Suprapubic skin (tissue), 3 donors: ENCODE measurements around the gene GRIFIN.

ENCODE experiments used
- CTCF ChIP-seq, 2 donors: fragments of 200-600 bp in 1 of 2; fragments of 450-650 bp in 1 of 2; sonication (generic) in 1 of 2; IDR thresholded peaks; one replicate each; pipeline ENCODE4 v1.5.1; 2016 to 2019; ENCODE audit warnings: antibody characterized with exemption in 2 of 2, mild to moderate bottlenecking in 1 of 2, moderate library complexity in 1 of 2
- EP300 ChIP-seq: sonication (generic); formaldehyde crosslinking; IDR thresholded peaks from one replicate; pipeline ENCODE4 v1.6.1; 2017; ENCODE audit warnings: antibody characterized with exemption
- POLR2A ChIP-seq, 2 donors: fragments of 450-650 bp; IDR thresholded peaks; one replicate each; pipeline ENCODE4 v1.6.1; 2017; ENCODE audit warnings: antibody characterized with exemption in 2 of 2, mild to moderate bottlenecking in 2 of 2, moderate library complexity in 2 of 2

GRCh38 chr7:2460641-2461040, 15.6 kb downstream of the GRIFIN start:
- no peak for TF ChIP-seq CTCF (IDR thresholded peaks at IDR 0.05)
- TF ChIP-seq EP300, result no peak
- TF ChIP-seq POLR2A (IDR thresholded peaks at IDR 0.05), result no peak
